GM20431 (cell line): Measurements from ENCODE around the gene PDRG1.

Source experiments
- in situ Hi-C: fragments of 300-500 bp; cut with MseI, MboI; formaldehyde crosslinking; loops from one replicate; pipeline ENCODE4 v1.15.0; 2020; ENCODE audit warnings: low sequenced_read_pairs; ENCODE audit not compliant: unreplicated experiment

The PDRG1 gene

GRCh38 chr20:31951530-31952453, at the start of gene PDRG1:
Gene PDRG1 (minus strand): TSS chr20:31952046. CDS start chr20:31951961, 85 bp downstream.
- in situ Hi-C loops, result no loop called here

- in situ Hi-C loops, result no loop called here
Observed at GRCh38 chr20:31998246-31998645, 46.4 kb upstream of the PDRG1 start.

GRCh38 chr20:31996996-31997395, 45.1 kb upstream of the PDRG1 start:
- in situ Hi-C loops, result no loop called here

GRCh38 chr20:31992086-31992485, 40.2 kb upstream of the PDRG1 start:
- in situ Hi-C loops, result no loop called here

GRCh38 chr20:31991339-31991705, 39.5 kb upstream of the PDRG1 start:
- in situ Hi-C loops, result no loop called here

- in situ Hi-C loops, result no loop called here
Observed at GRCh38 chr20:31990641-31991338, 38.9 kb upstream of the PDRG1 start.

- in situ Hi-C loops, result no loop called here
Observed at GRCh38 chr20:31989030-31989645, 37.3 kb upstream of the PDRG1 start.

GRCh38 chr20:31988430-31989015, 36.7 kb upstream of the PDRG1 start:
- in situ Hi-C loops, result no loop called here

- in situ Hi-C loops, result no loop called here
Observed at GRCh38 chr20:31987744-31988143, 35.9 kb upstream of the PDRG1 start.

- in situ Hi-C loops, result no loop called here
Observed at GRCh38 chr20:31984981-31985471, 33.2 kb upstream of the PDRG1 start.

GRCh38 chr20:31981784-31982183, 29.9 kb upstream of the PDRG1 start:
- in situ Hi-C loops, result no loop called here

GRCh38 chr20:31979713-31980426, 28.0 kb upstream of the PDRG1 start:
- in situ Hi-C loops, result no loop called here

- in situ Hi-C loops, result no loop called here
Observed at GRCh38 chr20:31977080-31977479, 25.2 kb upstream of the PDRG1 start.

GRCh38 chr20:31975874-31976273, 24.0 kb upstream of the PDRG1 start:
- in situ Hi-C loops, result no loop called here

GRCh38 chr20:31974951-31975487, 23.2 kb upstream of the PDRG1 start:
- in situ Hi-C loops, result no loop called here

- in situ Hi-C loops, result no loop called here
Observed at GRCh38 chr20:31974296-31974695, 22.4 kb upstream of the PDRG1 start.

- in situ Hi-C loops, result no loop called here
Observed at GRCh38 chr20:31972471-31973021, 20.7 kb upstream of the PDRG1 start.

- in situ Hi-C loops, result no loop called here
Observed at GRCh38 chr20:31969991-31970390, 18.1 kb upstream of the PDRG1 start.
